Body of pancreas (tissue), 4 donors: ENCODE data around the gene FAM209A.

Source experiments
- POLR2A ChIP-seq, 3 donors: fragments of 450-650 bp; IDR thresholded peaks; one replicate each; pipeline ENCODE4 v1.6.1; 2016; ENCODE audit warnings: antibody characterized with exemption in 3 of 3, mild to moderate bottlenecking in 2 of 3
- TF ChIP-seq, protein P1 (sequence below), 7 experiments: fragments of 450-650 bp in 4 of 7; fragments of 200-600 bp in 3 of 7; sonication (generic) in 3 of 7; IDR thresholded peaks; one replicate each; pipeline ENCODE4 v1.5.1; 2016 to 2019; ENCODE audit warnings: antibody characterized with exemption in 7 of 7

DNA sequence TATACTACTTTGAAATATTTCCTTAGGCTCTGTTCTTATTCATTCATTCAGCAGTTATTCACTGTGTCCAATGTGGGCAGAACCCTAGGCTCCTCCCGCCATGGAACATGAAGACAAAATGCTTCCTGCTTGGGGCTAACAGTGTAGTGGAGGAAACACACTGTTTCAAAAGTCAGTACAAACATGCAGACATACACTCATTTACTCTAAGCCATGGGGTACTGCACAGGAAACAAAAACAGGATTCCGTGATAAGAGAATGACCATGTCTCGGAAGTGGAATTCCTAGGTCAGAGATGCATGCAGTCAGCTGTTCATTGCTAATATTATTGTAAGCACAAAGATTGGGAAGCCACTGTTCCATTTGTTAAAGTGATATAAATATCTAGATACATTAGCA, 18.4 kb upstream of the FAM209A start:
- no peak for TF ChIP-seq POLR2A (IDR thresholded peaks at IDR 0.05)
- TF ChIP-seq, protein P1, sequence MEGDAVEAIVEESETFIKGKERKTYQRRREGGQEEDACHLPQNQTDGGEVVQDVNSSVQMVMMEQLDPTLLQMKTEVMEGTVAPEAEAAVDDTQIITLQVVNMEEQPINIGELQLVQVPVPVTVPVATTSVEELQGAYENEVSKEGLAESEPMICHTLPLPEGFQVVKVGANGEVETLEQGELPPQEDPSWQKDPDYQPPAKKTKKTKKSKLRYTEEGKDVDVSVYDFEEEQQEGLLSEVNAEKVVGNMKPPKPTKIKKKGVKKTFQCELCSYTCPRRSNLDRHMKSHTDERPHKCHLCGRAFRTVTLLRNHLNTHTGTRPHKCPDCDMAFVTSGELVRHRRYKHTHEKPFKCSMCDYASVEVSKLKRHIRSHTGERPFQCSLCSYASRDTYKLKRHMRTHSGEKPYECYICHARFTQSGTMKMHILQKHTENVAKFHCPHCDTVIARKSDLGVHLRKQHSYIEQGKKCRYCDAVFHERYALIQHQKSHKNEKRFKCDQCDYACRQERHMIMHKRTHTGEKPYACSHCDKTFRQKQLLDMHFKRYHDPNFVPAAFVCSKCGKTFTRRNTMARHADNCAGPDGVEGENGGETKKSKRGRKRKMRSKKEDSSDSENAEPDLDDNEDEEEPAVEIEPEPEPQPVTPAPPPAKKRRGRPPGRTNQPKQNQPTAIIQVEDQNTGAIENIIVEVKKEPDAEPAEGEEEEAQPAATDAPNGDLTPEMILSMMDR (IDR thresholded peaks at IDR 0.05): no peak
